H9 (cell line): ENCODE results near the gene CNTFR. TPM values are rescaled to one million over a fixed set of nuclear protein-coding genes. Genes with fewer than 3 reads are reported as not detected.

Source experiments
- DNase-seq: peaks from one replicate; pipeline ENCODE4 v3.0.0-alpha.2; 2017
- H2AFZ ChIP-seq: one replicate; pipeline ENCODE4 v1.6.1; 2013; ENCODE audit warnings: mild to moderate bottlenecking, low read length, control low read depth, moderate library complexity
- H2AK5ac ChIP-seq: 2 replicates; pipeline ENCODE4 v1.6.1; 2013; ENCODE audit warnings: low read length, control low read depth, mixed read lengths; ENCODE audit not compliant: insufficient read length
- H2BK120ac ChIP-seq: one replicate; pipeline ENCODE4 v1.6.1; 2013; ENCODE audit warnings: low read depth, mild to moderate bottlenecking, low read length, control low read depth, inconsistent platforms; ENCODE audit not compliant: poor library complexity, severe bottlenecking
- H2BK12ac ChIP-seq: 2 replicates; pipeline ENCODE4 v1.6.1; 2013; ENCODE audit warnings: low read length, control low read depth, mixed read lengths, low read depth; ENCODE audit not compliant: insufficient read length
- H2BK15ac ChIP-seq: 2 replicates; pipeline ENCODE4 v1.6.1; 2013; ENCODE audit warnings: low read depth, low read length, control low read depth
- H2BK20ac ChIP-seq: one replicate; pipeline ENCODE4 v1.6.1; 2013; ENCODE audit warnings: low read depth, mild to moderate bottlenecking, low read length, control low read depth, inconsistent platforms; ENCODE audit not compliant: poor library complexity, severe bottlenecking
- H2BK5ac ChIP-seq: 2 replicates; pipeline ENCODE4 v1.6.1; 2013; ENCODE audit warnings: low read length, control low read depth, mixed read lengths; ENCODE audit not compliant: insufficient read length
- H3K14ac ChIP-seq: 2 replicates; pipeline ENCODE4 v1.6.1; 2013; ENCODE audit warnings: low read length, control low read depth; ENCODE audit not compliant: insufficient read depth
- H3K18ac ChIP-seq: 2 replicates; pipeline ENCODE4 v1.6.1; 2013; ENCODE audit warnings: low read depth, mild to moderate bottlenecking, mixed read lengths, low read length, control low read depth; ENCODE audit not compliant: insufficient read length
- H3K23ac ChIP-seq: 2 replicates; pipeline ENCODE4 v1.6.1; 2013; ENCODE audit warnings: low read length, control low read depth, mixed read lengths, low read depth; ENCODE audit not compliant: insufficient read length
- H3K23me2 ChIP-seq: 2 replicates; pipeline ENCODE4 v1.6.1; 2013; ENCODE audit warnings: low read depth, mild to moderate bottlenecking, mixed read lengths, low read length, control low read depth; ENCODE audit not compliant: insufficient read length, poor library complexity, severe bottlenecking
- H3K27ac ChIP-seq: 2 replicates; pipeline ENCODE4 v1.5.1; 2013; ENCODE audit warnings: low read length, control low read depth, mixed read lengths, low read depth; ENCODE audit not compliant: insufficient read length
- H3K27me3 ChIP-seq: 2 replicates; pipeline ENCODE4 v1.6.1; 2013; ENCODE audit warnings: low read length, control low read depth, inconsistent platforms; ENCODE audit not compliant: insufficient read depth
- H3K4ac ChIP-seq: 2 replicates; pipeline ENCODE4 v1.6.1; 2013; ENCODE audit warnings: low read depth, mild to moderate bottlenecking, control low read depth, inconsistent platforms, low read length, moderate library complexity
- H3K4me1 ChIP-seq: 2 replicates; pipeline ENCODE4 v1.6.1; 2013; ENCODE audit warnings: low read length, control low read depth, inconsistent platforms; ENCODE audit not compliant: insufficient read depth
- H3K4me2 ChIP-seq: 2 replicates; pipeline ENCODE4 v1.6.1; 2013; ENCODE audit warnings: low read length, control low read depth, mixed read lengths; ENCODE audit not compliant: insufficient read length, insufficient read depth
- H3K56ac ChIP-seq: 2 replicates; pipeline ENCODE4 v1.6.1; 2013; ENCODE audit warnings: low read depth, mild to moderate bottlenecking, mixed read lengths, low read length, control low read depth; ENCODE audit not compliant: insufficient read length
- H3K79me1 ChIP-seq: 2 replicates; pipeline ENCODE4 v1.6.1; 2013; ENCODE audit warnings: low read depth, mild to moderate bottlenecking, moderate library complexity, low read length, control low read depth, inconsistent platforms; ENCODE audit not compliant: insufficient read depth, poor library complexity, severe bottlenecking
- H3K79me2 ChIP-seq: 2 replicates; pipeline ENCODE4 v1.6.1; 2013; ENCODE audit warnings: low read length, control low read depth, inconsistent platforms; ENCODE audit not compliant: insufficient read depth
- H3K9ac ChIP-seq: 2 replicates; pipeline ENCODE4 v1.6.1; 2013; ENCODE audit warnings: low read length, control low read depth, mixed read lengths; ENCODE audit not compliant: insufficient read length; ENCODE audit errors: extremely low read depth
- H3K9me3 ChIP-seq: one replicate; pipeline ENCODE4 v1.6.1; 2013; ENCODE audit warnings: low read depth, low read length, inconsistent platforms; ENCODE audit not compliant: control insufficient read depth
- H3T11ph ChIP-seq: one replicate; pipeline ENCODE4 v1.6.1; 2013; ENCODE audit warnings: mild to moderate bottlenecking, low read length, control low read depth, inconsistent platforms
- H4K20me1 ChIP-seq: one replicate; pipeline ENCODE4 v1.6.1; 2013; ENCODE audit not compliant: control insufficient read depth, insufficient read length, insufficient read depth
- H4K5ac ChIP-seq: 2 replicates; pipeline ENCODE4 v1.6.1; 2013; ENCODE audit warnings: low read depth, mild to moderate bottlenecking, mixed read lengths, low read length, control low read depth; ENCODE audit not compliant: insufficient read length
- H4K8ac ChIP-seq: replicated peaks from 2 replicates; pipeline ENCODE4 v1.6.1; 2013; ENCODE audit warnings: low read length, control low read depth, mixed read lengths, low read depth; ENCODE audit not compliant: insufficient read length
- H4K91ac ChIP-seq: 2 replicates; pipeline ENCODE4 v1.6.1; 2013; ENCODE audit warnings: low read depth, mild to moderate bottlenecking, moderate library complexity, mixed read lengths, low read length, control low read depth; ENCODE audit not compliant: insufficient read length
- H3K27ac Mint-ChIP-seq, 3 experiments: 2 replicates in 2 of 3; 3 replicates in 1 of 3; pipeline ENCODE4 v1.8.0; 2020 to 2021; ENCODE audit warnings: mixed read lengths in 3 of 3, mild to moderate bottlenecking in 1 of 3, moderate library complexity in 1 of 3
- H3K27me3 Mint-ChIP-seq: 2 replicates; pipeline ENCODE4 v1.8.0; 2021; ENCODE audit warnings: low read depth, mild to moderate bottlenecking, moderate library complexity, mixed read lengths
- H3K36me3 Mint-ChIP-seq, 3 experiments: 2 replicates in 2 of 3; 3 replicates in 1 of 3; pipeline ENCODE4 v1.8.0; 2020 to 2021; ENCODE audit warnings: low read depth in 3 of 3, mixed read lengths in 3 of 3; ENCODE audit not compliant: insufficient read depth in 1 of 3
- H3K4me1 Mint-ChIP-seq, 2 experiments: 2 replicates each; pipeline ENCODE4 v1.8.0; 2020; ENCODE audit warnings: mixed read lengths in 2 of 2
- H3K4me3 Mint-ChIP-seq, 2 experiments: 2 replicates in 1 of 2; 3 replicates in 1 of 2; pipeline ENCODE4 v1.8.0; 2020 to 2021; ENCODE audit warnings: mild to moderate bottlenecking in 2 of 2, mixed read lengths in 2 of 2, moderate library complexity in 1 of 2
- H3K9me3 Mint-ChIP-seq, 2 experiments: 2 replicates in 1 of 2; 3 replicates in 1 of 2; pipeline ENCODE4 v1.8.0; 2020; ENCODE audit warnings: mild to moderate bottlenecking in 2 of 2, mixed read lengths in 2 of 2, moderate library complexity in 1 of 2
- CTCF ChIP-seq: fragments of 200-600 bp; sonication (generic); conservative IDR thresholded peaks from 3 replicates; pipeline ENCODE4 v1.8.0; 2021; ENCODE audit warnings: antibody characterized with exemption, mild to moderate bottlenecking
- WGBS: extraction: QIAGEN DNeasy Blood & Tissue Kit; methylation state at CpG from one replicate; pipeline ENCODE4 v1.1.7; 2013; ENCODE audit warnings: missing lambda C conversion rate, low lambda C conversion rate, mixed read lengths; ENCODE audit not compliant: insufficient read length; ENCODE audit errors: extremely low coverage; 5-methylcytosine and 5-hydroxymethylcytosine counted together
- total RNA-seq: library from RNA; stranded (reverse); gene quantifications from 2 replicates; pipeline ENCODE4 v1.2.1, GENCODE V29; 2021

Gene CNTFR
- total RNA-seq, 1 experiment from 2014 or later = 0.55 TPM

GRCh38 chr9:34606905-34607304, 17.4 kb upstream of the CNTFR start:
- no peak overlapping the region for H3T11ph ChIP-seq
- H3K14ac ChIP-seq = no peak overlapping the region; the same call in 1 of the 2 replicates
- no peaks in the 10 kb centered on the region for H4K20me1 ChIP-seq
- H3K4me2 ChIP-seq = no peak overlapping the region
- no peak overlapping the region for H4K8ac ChIP-seq
- no peak overlapping the region for H2AFZ ChIP-seq
- H3K9me3 Mint-ChIP-seq = no peaks in the 10 kb centered on the region
- no peaks in the 10 kb centered on the region for H3K9me3 ChIP-seq
- H3K27ac Mint-ChIP-seq = no peak overlapping the region
- no peak overlapping the region for H4K5ac ChIP-seq
- no peaks in the 10 kb centered on the region for H3K79me2 ChIP-seq
- peaks cover 12 to 17% of the 10 kb centered on the region in 2 experiments for H3K4me1 Mint-ChIP-seq
- no peak overlapping the region for H3K56ac ChIP-seq
- no peak overlapping the region for H2BK15ac ChIP-seq
- no peak overlapping the region for H3K4ac ChIP-seq
- no peak overlapping the region for H3K23ac ChIP-seq
- no peak overlapping the region for H2BK12ac ChIP-seq
- no peak for DNase-seq
- no peak overlapping the region for H4K91ac ChIP-seq
- H2BK120ac ChIP-seq = no peak overlapping the region
- no CpG with 5 or more reads among the region's 3 CpGs for WGBS
- H3K79me1 ChIP-seq = no peaks in the 10 kb centered on the region
- H3K4me1 ChIP-seq = no peaks in the 10 kb centered on the region; the same call in 1 of the 2 replicates
- TF ChIP-seq CTCF = no peak
- no peak overlapping the region for H3K4me3 Mint-ChIP-seq
- H3K27me3 ChIP-seq = no peaks in the 10 kb centered on the region
- peaks cover 6% of the 10 kb centered on the region for H3K23me2 ChIP-seq
- no peak overlapping the region for H3K27ac ChIP-seq
- H2AK5ac ChIP-seq = no peak overlapping the region
- no peak overlapping the region for H2BK5ac ChIP-seq
- peaks cover 13% of the 10 kb centered on the region for H3K27me3 Mint-ChIP-seq
- H3K18ac ChIP-seq = no peak overlapping the region
- no peaks in the 10 kb centered on the region for H3K36me3 Mint-ChIP-seq
- H3K9ac ChIP-seq = no peak overlapping the region
- no peak overlapping the region for H2BK20ac ChIP-seq
